Measurements from ENCODE around the gene NRROS.

NRROS gene

DNA sequence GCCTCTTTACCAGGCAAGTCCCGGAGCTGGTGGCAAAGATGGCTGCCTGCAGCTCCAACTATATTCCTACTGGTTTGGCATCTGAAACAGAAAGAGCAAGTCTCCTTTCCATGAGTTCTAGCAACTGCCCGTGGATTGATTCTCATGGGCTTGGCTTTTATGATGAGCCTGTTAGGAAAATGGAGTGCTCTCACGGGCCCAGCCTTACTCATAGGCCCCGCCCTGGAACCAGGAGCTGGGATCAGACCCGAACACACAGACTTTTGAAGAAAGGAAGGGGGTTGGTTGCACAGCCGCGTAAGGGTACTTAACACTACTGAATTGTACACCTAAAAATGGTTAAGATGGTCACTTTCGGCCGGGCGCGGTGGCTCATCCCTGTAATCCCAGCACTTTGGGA lies 2.9 kb downstream of the NRROS start:
- H4K20me1 ChIP-seq (ENCODE audit: insufficient read depth, low read length), result peaks cover 38% of the 10 kb centered on the region
- no peaks in the 10 kb centered on the region for H3K9me2 ChIP-seq (replicated peaks; ENCODE audit: insufficient read depth, low read length)
- DNase-seq, result no peak
- H3K4me1 ChIP-seq (ENCODE audit: low read length), result peaks cover 31% of the 10 kb centered on the region
- peaks cover 79% of the 10 kb centered on the region for H3K79me2 ChIP-seq (ENCODE audit: low read length)
- peaks cover 27% of the 10 kb centered on the region for H3F3A ChIP-seq (ENCODE audit: insufficient read depth, low read length)
- peak overlapping the region; percentile 15; the same call in 1 of the 2 replicates for H3K9ac ChIP-seq (ENCODE audit: low read length)
- no peaks in the 10 kb centered on the region for H3K27me3 ChIP-seq (replicated peaks; ENCODE audit: insufficient read depth, low read length)
- peak overlapping the region; percentile 50 for H3K4me3 ChIP-seq (ENCODE audit: low read length)
- no peaks in the 10 kb centered on the region for H3K9me3 ChIP-seq (replicated peaks; ENCODE audit: insufficient read depth, low read length)
- no peak for TF ChIP-seq EZH2phosphoT487 (IDR thresholded peaks at IDR 0.05; ENCODE audit: low read length)
- TF ChIP-seq, protein P1, sequence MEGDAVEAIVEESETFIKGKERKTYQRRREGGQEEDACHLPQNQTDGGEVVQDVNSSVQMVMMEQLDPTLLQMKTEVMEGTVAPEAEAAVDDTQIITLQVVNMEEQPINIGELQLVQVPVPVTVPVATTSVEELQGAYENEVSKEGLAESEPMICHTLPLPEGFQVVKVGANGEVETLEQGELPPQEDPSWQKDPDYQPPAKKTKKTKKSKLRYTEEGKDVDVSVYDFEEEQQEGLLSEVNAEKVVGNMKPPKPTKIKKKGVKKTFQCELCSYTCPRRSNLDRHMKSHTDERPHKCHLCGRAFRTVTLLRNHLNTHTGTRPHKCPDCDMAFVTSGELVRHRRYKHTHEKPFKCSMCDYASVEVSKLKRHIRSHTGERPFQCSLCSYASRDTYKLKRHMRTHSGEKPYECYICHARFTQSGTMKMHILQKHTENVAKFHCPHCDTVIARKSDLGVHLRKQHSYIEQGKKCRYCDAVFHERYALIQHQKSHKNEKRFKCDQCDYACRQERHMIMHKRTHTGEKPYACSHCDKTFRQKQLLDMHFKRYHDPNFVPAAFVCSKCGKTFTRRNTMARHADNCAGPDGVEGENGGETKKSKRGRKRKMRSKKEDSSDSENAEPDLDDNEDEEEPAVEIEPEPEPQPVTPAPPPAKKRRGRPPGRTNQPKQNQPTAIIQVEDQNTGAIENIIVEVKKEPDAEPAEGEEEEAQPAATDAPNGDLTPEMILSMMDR (IDR thresholded peaks at IDR 0.05; ENCODE audit: low read length), result no peak
- TF ChIP-seq EZH2 (optimal IDR thresholded peaks at IDR 0.05; ENCODE audit: low read depth, low read length), result no peak
- peaks cover 7% of the 10 kb centered on the region; the same call in 1 of the 2 replicates for H3K36me3 ChIP-seq (replicated peaks; ENCODE audit: insufficient read depth, low read length)
- peak overlapping the region; percentile 66 for H3K4me2 ChIP-seq (ENCODE audit: low read depth, low read length)
- H2AFZ ChIP-seq (ENCODE audit: low read length), result no peak overlapping the region
- peak overlapping the region; percentile 57; the same call in 1 of the 2 replicates for H3K27ac ChIP-seq (ENCODE audit: low read length)

DNA sequence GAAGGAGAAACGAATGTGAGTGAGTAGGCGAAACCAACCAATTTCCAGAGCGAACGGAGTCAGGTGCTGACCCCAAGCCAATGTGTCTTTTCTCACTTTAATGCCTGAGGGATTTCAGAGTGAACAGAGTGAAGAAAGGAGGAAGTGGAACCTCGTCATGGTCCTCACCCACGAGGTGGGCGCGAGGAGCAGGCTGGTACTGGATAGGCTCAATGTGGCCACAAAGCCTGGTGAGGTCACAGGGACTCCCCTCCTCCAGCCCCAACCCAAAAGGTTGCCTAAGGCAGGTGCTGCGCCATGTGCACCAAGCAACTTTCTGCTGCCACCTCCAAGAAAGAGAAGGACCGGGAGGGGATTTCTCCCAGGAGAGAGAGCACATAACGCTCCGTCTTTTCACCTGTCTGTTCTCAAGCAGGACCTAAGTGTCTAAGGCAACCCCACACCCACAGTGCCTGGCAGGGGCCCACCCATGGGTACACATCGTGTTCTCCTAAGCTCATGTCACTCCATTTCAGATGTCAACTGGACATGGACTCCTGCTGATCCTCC lies 3.8 kb downstream of the NRROS start:
- Histone ChIP-seq H3K27me3 (replicated peaks; ENCODE audit: insufficient read depth, low read length) (no peaks in the 10 kb centered on the region), H3K27ac (ENCODE audit: low read length) (peak overlapping the region; percentile 57; the same call in 1 of the 2 replicates), H3F3A (ENCODE audit: insufficient read depth, low read length) (peaks cover 27% of the 10 kb centered on the region), H4K20me1 (ENCODE audit: insufficient read depth, low read length) (peaks cover 41% of the 10 kb centered on the region), H3K4me2 (ENCODE audit: low read depth, low read length) (peak overlapping the region; percentile 66), H2AFZ (ENCODE audit: low read length) (no peak overlapping the region), H3K36me3 (replicated peaks; ENCODE audit: insufficient read depth, low read length) (peaks cover 12% of the 10 kb centered on the region; the same call in 1 of the 2 replicates), H3K9me3 (replicated peaks; ENCODE audit: insufficient read depth, low read length) (no peaks in the 10 kb centered on the region), H3K9ac (ENCODE audit: low read length) (peak overlapping the region; percentile 29; the same call in 1 of the 2 replicates), H3K9me2 (replicated peaks; ENCODE audit: insufficient read depth, low read length) (no peaks in the 10 kb centered on the region), H3K4me3 (ENCODE audit: low read length) (no peak overlapping the region), H3K79me2 (ENCODE audit: low read length) (peaks cover 87% of the 10 kb centered on the region), H3K4me1 (ENCODE audit: low read length) (peaks cover 31% of the 10 kb centered on the region)
- TF ChIP-seq, protein P1 (IDR thresholded peaks at IDR 0.05; ENCODE audit: low read length), result no peak
- no peak for TF ChIP-seq EZH2phosphoT487 (IDR thresholded peaks at IDR 0.05; ENCODE audit: low read length)
- TF ChIP-seq EZH2 (optimal IDR thresholded peaks at IDR 0.05; ENCODE audit: low read depth, low read length), result no peak
- peak; percentile 57 for DNase-seq

DNA sequence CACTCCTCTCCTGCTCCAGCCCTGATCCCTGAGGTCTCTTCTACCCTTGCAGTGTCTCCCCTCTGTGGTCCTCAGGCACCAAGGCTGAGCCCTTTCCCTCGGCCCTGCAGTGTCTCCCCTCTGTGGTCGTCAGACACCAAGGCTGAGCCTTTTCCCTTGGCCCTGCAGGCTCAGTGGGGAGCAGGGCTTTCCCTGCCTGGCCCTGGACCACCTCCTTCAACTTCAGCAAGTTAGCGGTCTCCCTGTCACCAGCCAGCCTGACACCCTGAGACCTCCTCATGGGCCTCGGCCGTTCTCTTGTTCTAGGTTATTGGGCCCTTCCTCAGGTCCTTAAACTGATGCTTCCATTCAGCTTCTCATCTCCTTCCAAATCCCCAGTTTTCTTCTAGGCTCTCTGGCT lies 4.3 kb downstream of the NRROS start:
- Histone ChIP-seq H3K4me2 (ENCODE audit: low read depth, low read length) (peak overlapping the region; percentile 66), H3K36me3 (replicated peaks; ENCODE audit: insufficient read depth, low read length) (peaks cover 13% of the 10 kb centered on the region; the same call in 1 of the 2 replicates), H3K27ac (ENCODE audit: low read length) (peak overlapping the region; percentile 57; the same call in 1 of the 2 replicates), H3K4me3 (ENCODE audit: low read length) (no peak overlapping the region), H3K9ac (ENCODE audit: low read length) (peak overlapping the region; percentile 29; the same call in 1 of the 2 replicates), H3K27me3 (replicated peaks; ENCODE audit: insufficient read depth, low read length) (no peaks in the 10 kb centered on the region), H3K79me2 (ENCODE audit: low read length) (peaks cover 92% of the 10 kb centered on the region), H3F3A (ENCODE audit: insufficient read depth, low read length) (peaks cover 26% of the 10 kb centered on the region), H3K9me3 (replicated peaks; ENCODE audit: insufficient read depth, low read length) (no peaks in the 10 kb centered on the region), H3K9me2 (replicated peaks; ENCODE audit: insufficient read depth, low read length) (no peaks in the 10 kb centered on the region), H2AFZ (ENCODE audit: low read length) (no peak overlapping the region), H3K4me1 (ENCODE audit: low read length) (peaks cover 28% of the 10 kb centered on the region), H4K20me1 (ENCODE audit: insufficient read depth, low read length) (peaks cover 44% of the 10 kb centered on the region)
- DNase-seq, result no peak
- TF ChIP-seq EZH2 (optimal IDR thresholded peaks at IDR 0.05; ENCODE audit: low read depth, low read length) (no peak), EZH2phosphoT487 (IDR thresholded peaks at IDR 0.05; ENCODE audit: low read length) (no peak)
- TF ChIP-seq, protein P1 (IDR thresholded peaks at IDR 0.05; ENCODE audit: low read length), result no peak

Measured in MM.1S (cell line).